IMR-90 (cell line): Measurements from ENCODE around the gene FCSK. TPM values are rescaled to one million over a fixed set of nuclear protein-coding genes. Genes with fewer than 3 reads are reported as not detected.

ENCODE experiments used
- ATAC-seq: fragments of 200-7000 bp; cut with Tn5 transposase; 2 replicates; pipeline ENCODE4 v1.9.1; 2020; ENCODE audit warnings: low read depth, mild to moderate bottlenecking, moderate library complexity
- BruUV-seq: library from RNA; stranded (reverse); fragments of 400-500 nt; replicated peaks from 2 replicates; lab custom pipeline; 2021; lab: Mats Ljungman, UMichigan
- CTCF ChIA-PET: fragments of 300-600 bp; formaldehyde crosslinking; extraction: SDS; loops from one replicate; lab custom pipeline; 2021; ENCODE audit warnings: antibody characterized with exemption; lab: Yijun Ruan, JAX
- POLR2A ChIA-PET: fragments of 300-600 bp; sonication (Branson Sonifier 250); formaldehyde crosslinking; loops from one replicate; lab custom pipeline; 2022; ENCODE audit warnings: antibody characterized with exemption; ENCODE audit not compliant: unreplicated experiment; lab: Charles Lee
- DNase-seq: peaks from one replicate; pipeline ENCODE4 v3.0.0; 2013
- H2AFZ ChIP-seq: replicated peaks from 2 replicates; pipeline ENCODE3; 2013; ENCODE audit warnings: low read length, mild to moderate bottlenecking; ENCODE audit not compliant: poor library complexity
- H2AK5ac ChIP-seq: 2 replicates; pipeline ENCODE4 v1.6.1; 2013; ENCODE audit warnings: low read depth, low read length, inconsistent platforms
- H2AK9ac ChIP-seq: replicated peaks from 2 replicates; pipeline ENCODE3; 2013; ENCODE audit warnings: mild to moderate bottlenecking, low read depth, low read length, moderate library complexity; ENCODE audit not compliant: poor library complexity
- H2BK120ac ChIP-seq: 2 replicates; pipeline ENCODE4 v1.6.1; 2013; ENCODE audit warnings: low read depth, low read length, inconsistent platforms
- H2BK15ac ChIP-seq: 3 replicates; pipeline ENCODE4 v1.6.1; 2013; ENCODE audit warnings: low read depth, low read length, inconsistent platforms
- H2BK20ac ChIP-seq: 2 replicates; pipeline ENCODE4 v1.6.1; 2013; ENCODE audit warnings: low read depth, mild to moderate bottlenecking, inconsistent platforms, low read length, moderate library complexity
- H2BK5ac ChIP-seq: 2 replicates; pipeline ENCODE4 v1.6.1; 2013; ENCODE audit warnings: mild to moderate bottlenecking, low read depth, low read length, inconsistent platforms; ENCODE audit not compliant: poor library complexity, severe bottlenecking
- H3K14ac ChIP-seq: replicated peaks from 2 replicates; pipeline ENCODE4 v1.6.1; 2013; ENCODE audit warnings: low read depth, low read length, inconsistent platforms
- H3K18ac ChIP-seq: 2 replicates; pipeline ENCODE4 v1.6.1; 2013; ENCODE audit warnings: low read depth, low read length, control low read depth
- H3K23ac ChIP-seq: 2 replicates; pipeline ENCODE4 v1.6.1; 2013; ENCODE audit warnings: low read depth, low read length, inconsistent platforms
- H3K27ac ChIP-seq: 2 replicates; pipeline ENCODE4 v1.5.1; 2013; ENCODE audit warnings: mild to moderate bottlenecking, control low read depth, low read length; ENCODE audit not compliant: insufficient read depth
- H3K27me3 ChIP-seq: 2 replicates; pipeline ENCODE4 v1.6.1; 2013; ENCODE audit warnings: low read length; ENCODE audit not compliant: control insufficient read depth, insufficient read depth
- H3K36me3 ChIP-seq: 2 replicates; pipeline ENCODE4 v1.6.1; 2013; ENCODE audit warnings: low read length, mixed read lengths; ENCODE audit not compliant: control insufficient read depth, insufficient read depth
- H3K4ac ChIP-seq: 2 replicates; pipeline ENCODE4 v1.6.1; 2013; ENCODE audit warnings: low read depth, low read length, inconsistent platforms
- H3K4me1 ChIP-seq: 2 replicates; pipeline ENCODE4 v1.6.1; 2013; ENCODE audit warnings: low read length, mixed read lengths; ENCODE audit not compliant: control insufficient read depth, insufficient read depth
- H3K4me2 ChIP-seq: 2 replicates; pipeline ENCODE4 v1.6.1; 2013; ENCODE audit warnings: low read depth, mild to moderate bottlenecking, control low read depth, low read length, moderate library complexity
- H3K4me3 ChIP-seq: 2 replicates; pipeline ENCODE4 v1.5.1; 2013; ENCODE audit warnings: low read depth, mild to moderate bottlenecking, control low read depth, low read length, moderate library complexity; ENCODE audit not compliant: insufficient read depth
- H3K56ac ChIP-seq: 2 replicates; pipeline ENCODE4 v1.6.1; 2013; ENCODE audit warnings: low read length, inconsistent platforms; ENCODE audit not compliant: insufficient read depth; ENCODE audit errors: extremely low read depth
- H3K79me1 ChIP-seq, 2 experiments: 2 replicates each; pipeline ENCODE4 v1.6.1; 2013; ENCODE audit warnings: low read length in 2 of 2, inconsistent platforms in 1 of 2, low read depth in 1 of 2
- H3K9ac ChIP-seq: 2 replicates; pipeline ENCODE4 v1.6.1; 2013; ENCODE audit warnings: low read depth, low read length, control low read depth
- H3K9me1 ChIP-seq: 2 replicates; pipeline ENCODE4 v1.6.1; 2013; ENCODE audit warnings: low read length, inconsistent platforms; ENCODE audit not compliant: insufficient read depth
- H3K9me3 ChIP-seq: 2 replicates; pipeline ENCODE4 v1.6.1; 2013; ENCODE audit warnings: low read length; ENCODE audit not compliant: control insufficient read depth, insufficient read depth
- H4K20me1 ChIP-seq: 2 replicates; pipeline ENCODE4 v1.6.1; 2013; ENCODE audit warnings: low read length, inconsistent platforms; ENCODE audit not compliant: insufficient read depth
- H4K5ac ChIP-seq: 2 replicates; pipeline ENCODE4 v1.6.1; 2013; ENCODE audit warnings: mild to moderate bottlenecking, low read depth, low read length, control low read depth
- H4K8ac ChIP-seq, 2 experiments: 2 replicates each; pipeline ENCODE4 v1.6.1; 2013; ENCODE audit warnings: low read depth in 2 of 2, low read length in 2 of 2, control low read depth in 1 of 2, inconsistent platforms in 1 of 2
- H4K91ac ChIP-seq: 2 replicates; pipeline ENCODE4 v1.6.1; 2013; ENCODE audit warnings: low read depth, low read length, inconsistent platforms; ENCODE audit not compliant: insufficient read depth
- MAFK ChIP-seq: IDR thresholded peaks from 2 replicates; pipeline ENCODE4 v1.6.1; 2012; ENCODE audit warnings: low read depth, low read length, improper control_type of control experiment
- NFE2L2 ChIP-seq: fragments of 150-350 bp; IDR thresholded peaks from 2 replicates; pipeline ENCODE4 v1.6.1; 2016; ENCODE audit warnings: low read depth, mild to moderate bottlenecking, low read length
- WGBS, 2 experiments: methylation state at CpG; one replicate each; pipeline versions ENCODE4 v1.1.5 to v1.1.7; 2013; ENCODE audit warnings: missing lambda C conversion rate in 2 of 2; ENCODE audit not compliant: insufficient read length in 1 of 2; ENCODE audit errors: extremely low coverage in 2 of 2; 5-methylcytosine and 5-hydroxymethylcytosine counted together
- dilution Hi-C: fragments of 300-500 bp; cut with HindIII; formaldehyde crosslinking; loops from one replicate; pipeline ENCODE4 v1.14.3; 2018; ENCODE audit warnings: low sequenced_read_pairs; ENCODE audit not compliant: unreplicated experiment
- in situ Hi-C: fragments of 300-500 bp; cut with MboI; formaldehyde crosslinking; loops from 3 replicates; pipeline ENCODE4 v1.14.3; 2019; ENCODE audit warnings: low sequenced_read_pairs, inconsistent platforms, mixed read lengths
- intact Hi-C: fragments of 100-400 bp; cut with micrococcal nuclease; formaldehyde crosslinking; loops from 2 replicates; pipeline ENCODE4 v1.10.0; 2022
- polyA plus RNA-seq, 3 experiments: library from polyadenylated mRNA; depleted of rRNA; stranded (reverse); fragments of >200 nt; gene quantifications; 2 replicates each; pipeline ENCODE4 v1.2.3, GENCODE V29; 2012; ENCODE audit warnings: low replicate concordance in 1 of 3
- total RNA-seq: library from RNA; depleted of rRNA; stranded (reverse); fragments of >200 nt; gene quantifications from 2 replicates; pipeline ENCODE4 v1.2.3, GENCODE V29; 2012

The FCSK gene
- total and polyA plus RNA-seq, 2 of the 4 experiments (the other 2 are of a cell fraction) = 6.1 to 7.2 TPM

- Histone ChIP-seq H3K79me1 (peaks cover 24 to 85% of the 10 kb centered on the region in 2 experiments), H2BK15ac (no peak overlapping the region), H2AK5ac (peak overlapping the region; percentile 32; the same call in 1 of the 2 replicates), H3K9me3 (no peaks in the 10 kb centered on the region), H2BK120ac (peak overlapping the region; percentile 24; the same call in 1 of the 2 replicates), H3K23ac (peak overlapping the region; percentile 39), H3K27me3 (no peaks in the 10 kb centered on the region), H3K18ac (no peak overlapping the region), H3K27ac (peak overlapping the region; percentile 7; the same call in 1 of the 2 replicates), H4K20me1 (peaks cover 65% of the 10 kb centered on the region), H2AFZ (no peak overlapping the region), H4K5ac (no peak overlapping the region), H3K4me3 (no peak overlapping the region), H2BK5ac (no peak overlapping the region), H3K14ac (peak overlapping the region; percentile 42; the same call in 1 of the 2 replicates), H4K91ac (0 out of 2 replicates have a peak overlapping the region, but pooled peaks have one; percentile 1), H3K9ac (no peak overlapping the region), H2AK9ac (no peak overlapping the region), H3K4ac (peak overlapping the region; percentile 9), H3K9me1 (peaks cover 49% of the 10 kb centered on the region), H3K4me2 (no peak overlapping the region; the same call in 1 of the 2 replicates), H2BK20ac (no peak overlapping the region), H3K56ac (no peak overlapping the region; the same call in 1 of the 2 replicates), H3K4me1 (peaks cover 51% of the 10 kb centered on the region), H3K36me3 (peaks cover 4% of the 10 kb centered on the region; the same call in 1 of the 2 replicates), H4K8ac (peak overlapping the region in 1 of 2 experiments; percentile 17; a peak in 1 of 4 replicates)
- ATAC-seq = no peak
- BruUV-seq = no TSS peak
- dilution Hi-C loops = no loop called here
- intact Hi-C loops = no loop called here
- ChIA-PET CTCF (interaction anchor here (0.5 to 0.9 kb wide), 2 partner anchors 52 to 200 kb away, joined by 3 read pairs; no protein-coding TSS in a partner anchor), POLR2A (interaction anchor here (1.5 kb wide), 1 partner anchor 52 kb away, joined by 4 read pairs; no protein-coding TSS in a partner anchor)
- in situ Hi-C loops = no loop called here
- TF ChIP-seq NFE2L2 = no peak
- TF ChIP-seq MAFK = no peak
- 46% methylated on average over 3 of the region's 12 CpGs; no CpG with 5 or more reads in 1 of the 2 experiments for WGBS, 2 experiments
- DNase-seq = no peak
Observed at GRCh38 chr16:70432723-70433457, 21.5 kb upstream of the FCSK start.
